Cardiac muscle cell (in vitro differentiated cells and primary cell): ENCODE results near the gene ADNP2. TPM values are rescaled to one million over a fixed set of nuclear protein-coding genes. Genes with fewer than 3 reads are reported as not detected.
"Not testable (repeated sequence)": the region's sequence is repeated elsewhere in the genome, so short reads cannot be mapped to it uniquely, and the experiment has no call there.

ENCODE experiments used
- DNase-seq, 2 donors: peaks; one replicate each; pipeline versions ENCODE4 v3.0.0 to v3.0.0-alpha.2; 2010 to 2017; ENCODE audit warnings: low read depth in 1 of 2, low spot score in 1 of 2
- H3K27ac ChIP-seq: fragments of 200-600 bp; sonication (generic); 2 replicates; pipeline ENCODE4 v1.5.1; 2016
- H3K27me3 ChIP-seq: fragments of 200-600 bp; sonication (generic); 2 replicates; pipeline ENCODE4 v1.6.0; 2016; ENCODE audit warnings: control low read depth
- H3K36me3 ChIP-seq: fragments of 200-600 bp; sonication (generic); 2 replicates; pipeline ENCODE4 v1.5.1; 2016; ENCODE audit warnings: control low read depth
- H3K4me1 ChIP-seq: fragments of 200-600 bp; sonication (generic); 2 replicates; pipeline ENCODE4 v1.8.1; 2017; ENCODE audit warnings: low read depth, mild to moderate bottlenecking, mixed run types
- H3K4me3 ChIP-seq: fragments of 200-600 bp; sonication (generic); 2 replicates; pipeline ENCODE4 v1.5.1; 2016; ENCODE audit warnings: mild to moderate bottlenecking
- H3K9me3 ChIP-seq: fragments of 200-600 bp; sonication (generic); 2 replicates; pipeline ENCODE4 v1.5.1; 2017; ENCODE audit warnings: low read depth, mild to moderate bottlenecking, control low read depth
- polyA plus RNA-seq: library from polyadenylated mRNA; unstranded; fragments of >200 nt; fragmentation: Nextera tagmentation; extraction: Ambion mirVana; gene quantifications from 2 replicates; pipeline ENCODE4 v1.2.1, GENCODE V29; 2016
- total RNA-seq: library from RNA; depleted of rRNA; stranded (reverse); fragments of >200 nt; gene quantifications from 2 replicates; pipeline ENCODE4 v1.2.3, GENCODE V29; 2016
- TF ChIP-seq, protein P1 (sequence below): IDR thresholded peaks from 2 replicates; pipeline ENCODE4 v1.5.1; 2012; ENCODE audit warnings: low read depth, mild to moderate bottlenecking, low read length

Gene ADNP2
- total and polyA plus RNA-seq, 2 experiments from 2014 or later = 10.5 to 35.8 TPM

GRCh38 chr18:80163183-80163582, 54.1 kb downstream of the ADNP2 start:
- Histone ChIP-seq H3K27me3 (no peaks in the 10 kb centered on the region), H3K9me3 (no peaks in the 10 kb centered on the region), H3K27ac (no peak overlapping the region), H3K36me3 (no peaks in the 10 kb centered on the region), H3K4me3 (no peak overlapping the region), H3K4me1 (no peaks in the 10 kb centered on the region)
- TF ChIP-seq, protein P1, sequence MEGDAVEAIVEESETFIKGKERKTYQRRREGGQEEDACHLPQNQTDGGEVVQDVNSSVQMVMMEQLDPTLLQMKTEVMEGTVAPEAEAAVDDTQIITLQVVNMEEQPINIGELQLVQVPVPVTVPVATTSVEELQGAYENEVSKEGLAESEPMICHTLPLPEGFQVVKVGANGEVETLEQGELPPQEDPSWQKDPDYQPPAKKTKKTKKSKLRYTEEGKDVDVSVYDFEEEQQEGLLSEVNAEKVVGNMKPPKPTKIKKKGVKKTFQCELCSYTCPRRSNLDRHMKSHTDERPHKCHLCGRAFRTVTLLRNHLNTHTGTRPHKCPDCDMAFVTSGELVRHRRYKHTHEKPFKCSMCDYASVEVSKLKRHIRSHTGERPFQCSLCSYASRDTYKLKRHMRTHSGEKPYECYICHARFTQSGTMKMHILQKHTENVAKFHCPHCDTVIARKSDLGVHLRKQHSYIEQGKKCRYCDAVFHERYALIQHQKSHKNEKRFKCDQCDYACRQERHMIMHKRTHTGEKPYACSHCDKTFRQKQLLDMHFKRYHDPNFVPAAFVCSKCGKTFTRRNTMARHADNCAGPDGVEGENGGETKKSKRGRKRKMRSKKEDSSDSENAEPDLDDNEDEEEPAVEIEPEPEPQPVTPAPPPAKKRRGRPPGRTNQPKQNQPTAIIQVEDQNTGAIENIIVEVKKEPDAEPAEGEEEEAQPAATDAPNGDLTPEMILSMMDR = no peak
- DNase-seq = no peak

DNA sequence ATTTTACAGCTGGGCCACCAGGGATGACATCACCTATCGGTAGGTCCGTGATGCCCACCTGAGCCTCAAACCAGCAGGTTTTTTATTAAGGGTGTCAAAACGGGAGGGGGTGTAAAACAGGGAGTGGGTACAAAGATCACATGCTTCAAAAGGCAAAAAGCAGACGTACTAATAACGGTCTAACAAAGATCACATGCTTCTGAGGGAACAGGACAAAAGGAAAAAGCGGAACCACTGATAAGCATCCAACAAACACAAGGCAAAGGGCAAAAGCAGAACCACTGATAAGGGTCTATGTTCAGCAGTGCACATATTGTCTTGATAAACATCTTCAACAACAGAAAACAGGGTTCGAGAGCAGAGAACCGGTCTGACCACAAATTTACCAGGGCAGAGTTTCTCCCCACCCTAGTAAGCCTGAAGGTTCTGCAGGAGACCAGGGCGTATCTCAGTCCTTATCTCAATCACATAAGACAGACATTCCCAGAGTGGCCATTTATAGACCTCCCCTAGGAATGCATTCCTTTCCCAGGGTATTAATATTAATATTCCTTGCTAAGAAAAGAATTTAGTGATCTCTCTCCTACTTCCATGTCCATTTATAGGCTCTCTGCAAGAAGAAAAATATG, 55.8 kb downstream of the ADNP2 start:
- DNase-seq, H3K4me1 ChIP-seq, H3K27me3 ChIP-seq, H3K36me3 ChIP-seq, H3K4me3 ChIP-seq, H3K27ac ChIP-seq, H3K9me3 ChIP-seq: not testable (repeated sequence)

DNA sequence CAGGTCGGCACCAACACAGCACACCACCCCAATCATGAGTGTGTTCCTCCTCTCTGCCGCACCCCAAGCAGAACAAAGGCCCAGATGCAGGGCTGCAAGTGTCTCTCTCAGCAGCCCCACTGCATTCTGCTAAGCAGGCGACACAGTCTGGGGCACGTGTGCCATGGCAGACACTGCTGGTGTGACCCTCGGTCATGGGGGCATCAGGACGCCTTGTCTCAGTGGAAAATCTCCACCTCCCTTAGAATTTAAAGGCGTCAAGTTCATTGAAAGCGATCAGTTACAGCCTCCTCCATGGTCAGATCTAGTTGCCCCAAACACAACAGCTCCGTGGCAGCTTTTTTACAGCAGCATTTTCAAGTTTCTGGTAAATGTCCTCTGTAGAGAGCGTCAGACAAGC, 57.2 kb downstream of the ADNP2 start:
- no peak for DNase-seq
- TF ChIP-seq, protein P1 = no peak

GRCh38 chr18:80166725-80167124, 57.7 kb downstream of the ADNP2 start:
- H3K4me1 ChIP-seq = no peaks in the 10 kb centered on the region
- no peaks in the 10 kb centered on the region for H3K27me3 ChIP-seq
- no peak overlapping the region for H3K4me3 ChIP-seq
- TF ChIP-seq, protein P1 = no peak
- H3K9me3 ChIP-seq = no peaks in the 10 kb centered on the region
- no peaks in the 10 kb centered on the region for H3K36me3 ChIP-seq
- DNase-seq = no peak
- no peak overlapping the region for H3K27ac ChIP-seq

More for the DNA sequence above, 57.2 kb downstream of the ADNP2 start:
- H3K4me1 ChIP-seq = no peaks in the 10 kb centered on the region
- no peaks in the 10 kb centered on the region for H3K27me3 ChIP-seq
- H3K4me3 ChIP-seq = no peak overlapping the region
- no peaks in the 10 kb centered on the region for H3K36me3 ChIP-seq
- no peak overlapping the region for H3K27ac ChIP-seq
- H3K9me3 ChIP-seq = no peaks in the 10 kb centered on the region

GRCh38 chr18:80167331-80167730, 58.3 kb downstream of the ADNP2 start:
- no peak overlapping the region for H3K27ac ChIP-seq
- no peaks in the 10 kb centered on the region for H3K4me1 ChIP-seq
- no peaks in the 10 kb centered on the region for H3K36me3 ChIP-seq
- H3K4me3 ChIP-seq = no peak overlapping the region
- no peaks in the 10 kb centered on the region for H3K9me3 ChIP-seq
- DNase-seq = no peak
- H3K27me3 ChIP-seq = no peaks in the 10 kb centered on the region
- TF ChIP-seq, protein P1 = no peak

DNA sequence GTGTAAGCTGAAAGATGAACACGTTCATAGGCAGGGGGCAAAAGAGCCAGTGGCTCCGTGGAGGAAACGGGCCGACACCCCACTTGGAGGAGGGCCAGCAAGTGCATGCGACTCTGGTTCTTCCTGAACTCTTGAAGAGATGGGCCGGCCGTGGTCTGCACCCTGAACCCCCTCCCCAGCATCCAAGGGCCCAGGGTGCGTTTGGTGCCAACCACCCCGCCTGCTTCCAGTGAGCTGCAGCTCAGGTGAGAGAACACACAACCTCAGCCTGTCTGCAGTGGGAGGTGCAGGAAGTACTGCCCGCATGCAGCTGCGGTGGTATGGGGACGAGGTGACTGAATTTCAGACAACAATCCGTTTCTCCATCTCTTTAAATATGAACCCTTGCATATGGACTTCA, 58.9 kb downstream of the ADNP2 start:
- Histone ChIP-seq H3K9me3 (no peaks in the 10 kb centered on the region), H3K4me3 (no peak overlapping the region), H3K4me1 (no peaks in the 10 kb centered on the region), H3K36me3 (no peaks in the 10 kb centered on the region), H3K27me3 (no peaks in the 10 kb centered on the region), H3K27ac (no peak overlapping the region)
- no peak for DNase-seq
- TF ChIP-seq, protein P1 = no peak
